ENCODE results near the gene ZNF785. TPM values are rescaled to one million over a fixed set of nuclear protein-coding genes. Genes with fewer than 3 reads are reported as not detected.

ZNF785 gene
- total RNA-seq, 1 experiment from 2014 or later = 23.2 TPM

- intact Hi-C loops (cut with micrococcal nuclease; ENCODE audit: unreplicated experiment) = no loop called here
- Histone ChIP-seq H3K4me3 (ENCODE audit: low read depth, low read length, poor library complexity, severe bottlenecking) (peak overlapping the region; percentile 70), H3K4me1 (ENCODE audit: insufficient read depth, low read length, poor library complexity, severe bottlenecking) (peaks cover 9% of the 10 kb centered on the region), H3K9me3 (ENCODE audit: low read depth, low read length, poor library complexity, severe bottlenecking) (no peaks in the 10 kb centered on the region), H3K27me3 (replicated peaks; ENCODE audit: insufficient read depth, low read depth, low read length, poor library complexity) (no peaks in the 10 kb centered on the region), H3K36me3 (ENCODE audit: insufficient read depth, low read length, poor library complexity, severe bottlenecking) (peaks cover 18% of the 10 kb centered on the region), H3K27ac (ENCODE audit: low read depth, low read length, poor library complexity, severe bottlenecking) (no peak overlapping the region)
- BruUV-seq (replicated peaks) = no TSS peak
- ChIA-PET POLR2A (ENCODE audit: low non-redundant PET) (no interaction called here), CTCF (no interaction called here)
- no peak for DNase-seq (ENCODE audit: low spot score)
- TF ChIP-seq CTCF (conservative IDR thresholded peaks at IDR 0.05; ENCODE audit: low read depth, low read length) (no peak), EZH2 (IDR thresholded peaks at IDR 0.05; ENCODE audit: borderline replicate concordance, low read depth, low read length, poor library complexity, severe bottlenecking) (no peak)
Measured at GRCh38 chr16:30533146-30533522, 52.4 kb downstream of the ZNF785 start.

DNA sequence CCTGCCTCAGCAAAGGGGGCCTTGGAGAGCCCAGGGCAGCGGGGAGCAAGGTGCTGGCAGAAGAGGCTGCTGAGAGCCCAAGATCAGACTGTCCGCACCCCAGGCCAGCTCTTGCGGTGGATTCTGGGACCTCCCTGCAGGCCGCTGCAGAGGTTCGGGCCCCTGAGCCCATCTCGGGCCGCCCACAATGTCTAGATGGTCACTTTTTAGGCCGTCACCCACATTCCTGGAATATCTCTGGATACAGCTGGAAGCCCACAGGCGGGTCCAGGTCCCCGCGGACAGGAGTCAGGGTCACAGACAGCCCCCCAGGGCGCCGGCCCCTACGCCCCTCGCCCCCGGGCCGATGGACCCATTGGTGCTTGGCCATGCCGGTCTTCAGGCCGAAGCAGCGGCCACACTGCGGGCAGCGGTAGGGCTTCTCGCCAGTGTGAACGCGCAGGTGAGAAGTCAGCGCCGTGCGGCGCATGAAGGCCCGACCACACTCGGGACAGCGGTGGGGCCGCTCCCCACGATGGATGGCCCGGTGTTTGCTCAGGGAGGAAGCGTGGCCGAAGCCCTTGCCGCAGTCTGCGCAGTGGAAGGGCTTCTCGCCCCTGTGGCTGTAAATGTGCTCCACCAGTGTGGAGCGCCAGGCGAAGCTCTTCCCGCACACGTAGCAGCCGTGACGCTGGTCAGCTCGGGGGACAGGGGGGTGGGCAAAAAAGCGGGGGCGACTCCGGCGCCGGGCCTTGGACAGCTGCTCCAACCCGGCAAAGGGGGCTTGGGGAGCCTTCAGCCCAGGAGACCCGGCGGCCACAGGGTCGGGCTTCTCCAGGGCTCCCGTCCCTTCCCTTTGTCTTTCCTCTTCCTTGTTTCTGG lies 53.0 kb downstream of the ZNF785 start:
- POLR2A ChIA-PET (ENCODE audit: low non-redundant PET) = no interaction called here
- CTCF ChIA-PET = interaction anchor here (0.6 kb wide), 1 partner anchor 26 kb away, joined by 6 read pairs; the partner anchor contains the start of gene ZNF764
- BruUV-seq (replicated peaks) = no TSS peak

More for the DNA sequence above, 53.0 kb downstream of the ZNF785 start:
- H3K9me3 ChIP-seq (ENCODE audit: low read depth, low read length, poor library complexity, severe bottlenecking) = no peaks in the 10 kb centered on the region
- intact Hi-C loops (cut with micrococcal nuclease; ENCODE audit: unreplicated experiment) = no loop called here
- H3K36me3 ChIP-seq (ENCODE audit: insufficient read depth, low read length, poor library complexity, severe bottlenecking) = peaks cover 18% of the 10 kb centered on the region
- DNase-seq (ENCODE audit: low spot score) = no peak
- no peak overlapping the region for H3K27ac ChIP-seq (ENCODE audit: low read depth, low read length, poor library complexity, severe bottlenecking)
- H3K27me3 ChIP-seq (replicated peaks; ENCODE audit: insufficient read depth, low read depth, low read length, poor library complexity) = no peaks in the 10 kb centered on the region
- H3K4me3 ChIP-seq (ENCODE audit: low read depth, low read length, poor library complexity, severe bottlenecking) = no peak overlapping the region
- H3K4me1 ChIP-seq (ENCODE audit: insufficient read depth, low read length, poor library complexity, severe bottlenecking) = peaks cover 15% of the 10 kb centered on the region
- TF ChIP-seq EZH2 (IDR thresholded peaks at IDR 0.05; ENCODE audit: borderline replicate concordance, low read depth, low read length, poor library complexity, severe bottlenecking) = no peak
- no peak for TF ChIP-seq CTCF (conservative IDR thresholded peaks at IDR 0.05; ENCODE audit: low read depth, low read length)

Other genes starting within 250 kb of the ZNF785 start
- 67.6 and 72.5 TPM in 2 replicates for gene CD2BP2, start 230.4 kb downstream of the ZNF785 start, total RNA-seq (2021)
- gene TBC1D10B, start 215.2 kb downstream of the ZNF785 start, total RNA-seq (2021) = 59.3 and 66.0 TPM in 2 replicates
- gene MYL11, start 210.9 kb downstream of the ZNF785 start, total RNA-seq (2021) = not detected in 2 replicates
- gene SEPTIN1, start 203.1 kb downstream of the ZNF785 start, total RNA-seq (2021) = 0.86 and 1.3 TPM in 2 replicates
- gene ZNF48, start 190.3 kb downstream of the ZNF785 start, total RNA-seq (2021) = 21.6 and 22.0 TPM in 2 replicates
- gene ZNF771, start 178.1 kb downstream of the ZNF785 start, total RNA-seq (2021) = 21.9 and 22.2 TPM in 2 replicates
- 92.5 and 111 TPM in 2 replicates for gene DCTPP1, start 155.7 kb downstream of the ZNF785 start, total RNA-seq (2021)
- gene SEPHS2, start 139.8 kb downstream of the ZNF785 start, total RNA-seq (2021) = 54.2 and 55.2 TPM in 2 replicates
- not detected in 2 replicates for gene ITGAL, start 113.0 kb downstream of the ZNF785 start, total RNA-seq (2021)
- 32.7 and 39.5 TPM in 2 replicates for gene ZNF768, start 59.1 kb downstream of the ZNF785 start, total RNA-seq (2021)
- gene ZNF747, start 50.8 kb downstream of the ZNF785 start, total RNA-seq (2021) = 10.6 and 12.7 TPM in 2 replicates
- 15.2 and 17.7 TPM in 2 replicates for gene ZNF764, start 27.3 kb downstream of the ZNF785 start, total RNA-seq (2021)
- gene ZNF688, start 14.0 kb downstream of the ZNF785 start, total RNA-seq (2021) = 8.5 and 9.1 TPM in 2 replicates
- 18.1 and 21.1 TPM in 2 replicates for gene ZNF689, start 24.7 kb upstream of the ZNF785 start, total RNA-seq (2021)
- gene PRR14, start 65.3 kb upstream of the ZNF785 start, total RNA-seq (2021) = 35.7 and 44.6 TPM in 2 replicates
- gene FBRS, start 72.7 kb upstream of the ZNF785 start, total RNA-seq (2021) = 71.2 and 79.9 TPM in 2 replicates
- gene SRCAP, start 113.5 kb upstream of the ZNF785 start, total RNA-seq (2021) = 86.2 and 104 TPM in 2 replicates
- 35.3 and 37.8 TPM in 2 replicates for gene PHKG2, start 162.7 kb upstream of the ZNF785 start, total RNA-seq (2021)
- gene CFAP119, start 176.4 kb upstream of the ZNF785 start, total RNA-seq (2021) = 11.7 and 14.1 TPM in 2 replicates
- 132 and 145 TPM in 2 replicates for gene RNF40, start 176.6 kb upstream of the ZNF785 start, total RNA-seq (2021)
- 25.3 and 26.9 TPM in 2 replicates for gene ZNF629, start 201.5 kb upstream of the ZNF785 start, total RNA-seq (2021)